ENCODE data around the gene PMEPA1.

- TF ChIP-seq CTCF (IDR thresholded peaks at IDR 0.05; ENCODE audit: low read depth, low read length, poor library complexity, severe bottlenecking) (no peak), EZH2phosphoT487 (IDR thresholded peaks at IDR 0.05; ENCODE audit: borderline replicate concordance, low read length) (no peak)
These were observed 22.7 kb downstream of the PMEPA1 start for GRCh38 chr20:57686931-57687652.
